ENCODE data around the gene SUN2. TPM values are rescaled to one million over a fixed set of nuclear protein-coding genes. Genes with fewer than 3 reads are reported as not detected.

SUN2 gene
- total and polyA plus RNA-seq, 2 donors (not counting 3 experiments of a cell fraction or from before 2014, with no cell fraction given) = 76.7 to 133 TPM

GRCh38 chr22:38694940-38695339 is 60.9 kb downstream of the SUN2 start:
- H3K4me1 ChIP-seq (ENCODE audit: control insufficient read depth, extremely low read depth, insufficient read depth, low read length) = peaks cover 60% of the 10 kb centered on the region
- peak overlapping the region; percentile 5 for H3K9ac ChIP-seq (replicated peaks; ENCODE audit: extremely low read depth, insufficient read depth, low read length)
- H3K36me3 ChIP-seq (ENCODE audit: control insufficient read depth in 2 of 2, extremely low read depth in 1 of 2, insufficient read depth in 2 of 2, low read length in 2 of 2) = peaks cover 7 to 13% of the 10 kb centered on the region in 2 experiments
- DNase-seq (ENCODE audit: low read depth, low spot score) (peak; percentile 37), FAIRE-seq (no peak)
- intact Hi-C loops (cut with micrococcal nuclease) = no loop called here
- H4K20me1 ChIP-seq (replicated peaks; ENCODE audit: control insufficient read depth, extremely low read depth, insufficient read depth, low read length) = peaks cover 2% of the 10 kb centered on the region
- CTCF ChIA-PET = interaction anchor here (7.3 kb wide), 1 partner anchor 12 kb away, joined by 59 read pairs; the partner anchor contains the start of gene TOMM22
- POLR2A ChIA-PET = interaction anchor here (0.6 kb wide), 1 partner anchor 141 kb away, joined by 3 read pairs; no protein-coding TSS in a partner anchor
- H3K4me2 ChIP-seq (ENCODE audit: insufficient read depth, low read length) = peak overlapping the region; percentile 51
- TF ChIP-seq GATA2 (IDR thresholded peaks at IDR 0.05; ENCODE audit: insufficient read depth, insufficient read length, low read depth, low read length) = peak; percentile 75
- TF ChIP-seq, protein P1, sequence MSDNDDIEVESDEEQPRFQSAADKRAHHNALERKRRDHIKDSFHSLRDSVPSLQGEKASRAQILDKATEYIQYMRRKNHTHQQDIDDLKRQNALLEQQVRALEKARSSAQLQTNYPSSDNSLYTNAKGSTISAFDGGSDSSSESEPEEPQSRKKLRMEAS (IDR thresholded peaks at IDR 0.05; ENCODE audit: insufficient read depth, insufficient read length) = no peak
- peak; percentile 26 for TF ChIP-seq POLR2AphosphoS5 (IDR thresholded peaks at IDR 0.05; ENCODE audit: insufficient read depth, low read depth, low read length)
- TF ChIP-seq JUN (IDR thresholded peaks at IDR 0.05; ENCODE audit: borderline replicate concordance, insufficient read depth, insufficient read length, low read depth) = peak; percentile 47
- TF ChIP-seq CTCF (IDR thresholded peaks at IDR 0.05; ENCODE audit: extremely low read depth in 1 of 2, insufficient read depth in 1 of 2, low read depth in 1 of 2, low read length in 2 of 2) = no peak
- H3K9me3 ChIP-seq (replicated peaks; ENCODE audit: control insufficient read depth, insufficient read depth, low read length) = no peaks in the 10 kb centered on the region
- H3K4me3 ChIP-seq (replicated peaks in 1 of 3; ENCODE audit: insufficient read depth in 1 of 3, low read depth in 1 of 3, low read length in 3 of 3) = no peak overlapping the region
- H3K79me2 ChIP-seq (ENCODE audit: control insufficient read depth, insufficient read depth, low read length) = peaks cover 78% of the 10 kb centered on the region
- H2AFZ ChIP-seq (ENCODE audit: low read depth, low read length) = no peak overlapping the region
- H3K9me1 ChIP-seq (replicated peaks; ENCODE audit: control insufficient read depth, extremely low read depth, insufficient read depth, low read length) = no peaks in the 10 kb centered on the region
- H3K27me3 ChIP-seq (ENCODE audit: control insufficient read depth in 2 of 2, insufficient read depth in 2 of 2, low read length in 2 of 2) = no peaks in the 10 kb centered on the region
- dilution Hi-C loops (cut with MboI; ENCODE audit: extremely low pct_ligation_motif_present, low sequenced_read_pairs) = no loop called here
- no TSS peak for BruUV-seq (replicated peaks)
- H3K27ac ChIP-seq (ENCODE audit: insufficient read depth, low read depth, low read length) = peak overlapping the region; percentile 69
